ENCODE measurements around the gene ZNF302. TPM values are rescaled to one million over a fixed set of nuclear protein-coding genes. Genes with fewer than 3 reads are reported as not detected.

ZNF302 gene
- total RNA-seq, 1 experiment from 2014 or later, result 26.4 TPM

DNA sequence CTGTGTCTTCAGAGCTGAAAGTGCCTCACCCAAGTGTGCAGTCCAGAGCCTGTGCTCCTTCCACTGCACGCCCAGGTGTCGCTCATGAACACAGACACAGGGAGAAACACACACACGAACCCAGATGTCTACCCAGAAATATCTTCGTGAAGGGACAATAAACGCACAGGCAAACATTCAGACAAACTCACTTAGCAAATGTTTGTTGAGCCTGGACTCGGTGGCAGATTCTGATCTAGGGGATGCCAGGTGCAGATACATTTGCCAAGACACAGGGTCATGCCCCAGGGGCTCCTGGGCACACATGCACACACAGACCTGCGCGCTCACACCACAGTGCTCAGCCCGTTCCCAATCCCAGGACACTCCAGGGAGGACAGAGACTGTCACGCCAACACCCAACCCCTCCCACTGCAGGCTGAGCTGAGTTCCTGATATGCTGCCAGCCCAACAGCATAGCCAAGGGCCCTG is 32.5 kb upstream of the ZNF302 start:
- Histone ChIP-seq H3K27me3 (ENCODE audit: control insufficient read depth, insufficient read depth, low read length) (no peaks in the 10 kb centered on the region), H3K4me3 (ENCODE audit: low read depth in 2 of 2, low read length in 2 of 2) (no peak overlapping the region), H3K27ac (ENCODE audit: low read length) (no peak overlapping the region), H3K9me3 (ENCODE audit: control insufficient read depth, insufficient read depth, low read depth, low read length) (no peaks in the 10 kb centered on the region), H3K36me3 (ENCODE audit: control insufficient read depth, insufficient read depth, low read length) (no peaks in the 10 kb centered on the region), H3K4me1 (ENCODE audit: control insufficient read depth, insufficient read depth, low read length) (no peaks in the 10 kb centered on the region)
- no peak for DNase-seq (ENCODE audit: low read depth, low spot score)
- ChIA-PET POLR2A (no interaction called here), CTCF (no interaction called here)
- TF ChIP-seq TCF7L2 (IDR thresholded peaks at IDR 0.05; ENCODE audit: low read depth, low read length) (no peak), SIN3A (IDR thresholded peaks at IDR 0.05; ENCODE audit: borderline replicate concordance, insufficient read depth, low read depth, low read length) (no peak), POLR2AphosphoS5 (IDR thresholded peaks at IDR 0.05; ENCODE audit: low read depth, low read length) (no peak), CTCF (IDR thresholded peaks at IDR 0.05) (no peak)
- TF ChIP-seq, protein P1, sequence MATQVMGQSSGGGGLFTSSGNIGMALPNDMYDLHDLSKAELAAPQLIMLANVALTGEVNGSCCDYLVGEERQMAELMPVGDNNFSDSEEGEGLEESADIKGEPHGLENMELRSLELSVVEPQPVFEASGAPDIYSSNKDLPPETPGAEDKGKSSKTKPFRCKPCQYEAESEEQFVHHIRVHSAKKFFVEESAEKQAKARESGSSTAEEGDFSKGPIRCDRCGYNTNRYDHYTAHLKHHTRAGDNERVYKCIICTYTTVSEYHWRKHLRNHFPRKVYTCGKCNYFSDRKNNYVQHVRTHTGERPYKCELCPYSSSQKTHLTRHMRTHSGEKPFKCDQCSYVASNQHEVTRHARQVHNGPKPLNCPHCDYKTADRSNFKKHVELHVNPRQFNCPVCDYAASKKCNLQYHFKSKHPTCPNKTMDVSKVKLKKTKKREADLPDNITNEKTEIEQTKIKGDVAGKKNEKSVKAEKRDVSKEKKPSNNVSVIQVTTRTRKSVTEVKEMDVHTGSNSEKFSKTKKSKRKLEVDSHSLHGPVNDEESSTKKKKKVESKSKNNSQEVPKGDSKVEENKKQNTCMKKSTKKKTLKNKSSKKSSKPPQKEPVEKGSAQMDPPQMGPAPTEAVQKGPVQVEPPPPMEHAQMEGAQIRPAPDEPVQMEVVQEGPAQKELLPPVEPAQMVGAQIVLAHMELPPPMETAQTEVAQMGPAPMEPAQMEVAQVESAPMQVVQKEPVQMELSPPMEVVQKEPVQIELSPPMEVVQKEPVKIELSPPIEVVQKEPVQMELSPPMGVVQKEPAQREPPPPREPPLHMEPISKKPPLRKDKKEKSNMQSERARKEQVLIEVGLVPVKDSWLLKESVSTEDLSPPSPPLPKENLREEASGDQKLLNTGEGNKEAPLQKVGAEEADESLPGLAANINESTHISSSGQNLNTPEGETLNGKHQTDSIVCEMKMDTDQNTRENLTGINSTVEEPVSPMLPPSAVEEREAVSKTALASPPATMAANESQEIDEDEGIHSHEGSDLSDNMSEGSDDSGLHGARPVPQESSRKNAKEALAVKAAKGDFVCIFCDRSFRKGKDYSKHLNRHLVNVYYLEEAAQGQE (IDR thresholded peaks at IDR 0.05; ENCODE audit: insufficient read depth in 1 of 2, low read depth in 2 of 2, low read length in 1 of 2), result no peak
- ATAC-seq, result peak; percentile 70; the same call in 1 of the 2 replicates
- BruUV-seq (replicated peaks), result no TSS peak
- intact Hi-C loops (cut with micrococcal nuclease; ENCODE audit: unreplicated experiment) (no loop called here), in situ Hi-C loops (cut with HindIII; ENCODE audit: low pct_unique_long_range_greater_than_20kb, low sequenced_read_pairs) (no loop called here)

DNA sequence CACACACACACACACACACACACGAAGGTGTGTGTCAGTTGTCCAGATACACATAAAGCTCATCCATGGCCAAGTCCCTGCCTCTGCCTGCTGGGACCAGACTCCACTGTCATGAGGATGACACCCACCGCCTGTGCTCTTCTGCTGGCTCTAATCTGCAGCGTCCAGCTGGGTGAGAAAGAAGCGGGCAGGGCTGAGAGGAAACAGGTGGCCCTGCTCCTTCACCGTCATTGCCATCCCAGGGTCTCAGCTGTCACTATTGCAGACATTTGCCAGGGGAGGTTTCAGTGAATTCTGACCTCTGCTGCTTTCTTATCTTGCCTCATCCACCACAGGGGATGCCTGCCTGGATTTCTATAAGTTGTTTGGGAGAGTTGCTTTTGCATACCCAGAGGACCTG is 31.9 kb upstream of the ZNF302 start:
- Histone ChIP-seq H3K27ac (ENCODE audit: low read length) (no peak overlapping the region), H3K4me1 (ENCODE audit: control insufficient read depth, insufficient read depth, low read length) (no peaks in the 10 kb centered on the region), H3K36me3 (ENCODE audit: control insufficient read depth, insufficient read depth, low read length) (no peaks in the 10 kb centered on the region), H3K9me3 (ENCODE audit: control insufficient read depth, insufficient read depth, low read depth, low read length) (no peaks in the 10 kb centered on the region), H3K27me3 (ENCODE audit: control insufficient read depth, insufficient read depth, low read length) (no peaks in the 10 kb centered on the region), H3K4me3 (ENCODE audit: low read depth in 2 of 2, low read length in 2 of 2) (no peak overlapping the region)
- intact Hi-C loops (cut with micrococcal nuclease; ENCODE audit: unreplicated experiment), result no loop called here
- ATAC-seq (peak; percentile 27; the same call in 1 of the 2 replicates), DNase-seq (ENCODE audit: low read depth, low spot score) (no peak)
- in situ Hi-C loops (cut with HindIII; ENCODE audit: low pct_unique_long_range_greater_than_20kb, low sequenced_read_pairs), result no loop called here
- BruUV-seq (replicated peaks), result no TSS peak
- TF ChIP-seq POLR2AphosphoS5 (IDR thresholded peaks at IDR 0.05; ENCODE audit: low read depth, low read length) (no peak), CTCF (IDR thresholded peaks at IDR 0.05) (no peak), SIN3A (IDR thresholded peaks at IDR 0.05; ENCODE audit: borderline replicate concordance, insufficient read depth, low read depth, low read length) (no peak), TCF7L2 (IDR thresholded peaks at IDR 0.05; ENCODE audit: low read depth, low read length) (no peak)
- TF ChIP-seq, protein P1 (IDR thresholded peaks at IDR 0.05; ENCODE audit: insufficient read depth in 1 of 2, low read depth in 2 of 2, low read length in 1 of 2), result no peak
- CTCF ChIA-PET, result interaction anchor here (0.5 kb wide), 1 partner anchor 85 kb away, joined by 3 read pairs; no protein-coding TSS in a partner anchor
- POLR2A ChIA-PET, result no interaction called here

Measured in Panc1 (cell line).